ENCODE results near the gene QDPR. TPM values are rescaled to one million over a fixed set of nuclear protein-coding genes. Genes with fewer than 3 reads are reported as not detected.

Gene QDPR
- total and polyA plus RNA-seq, 2 donors (not counting 1 experiment from before 2014, with no cell fraction given) = 2.7 to 8.1 TPM

- H3K27me3 ChIP-seq (replicated peaks in 1 of 4; ENCODE audit: control extremely low read depth in 1 of 4, control insufficient read depth in 3 of 4, insufficient read depth in 4 of 4, low read length in 3 of 4) = no peaks in the 10 kb centered on the region
- H3K9me3 ChIP-seq (ENCODE audit: control extremely low read depth in 1 of 3, control insufficient read depth in 2 of 3, insufficient read depth in 1 of 3, low read length in 2 of 3) = peaks cover 0 to 6% (median 0%) of the 10 kb centered on the region in 3 donors
- H3K36me3 ChIP-seq (replicated peaks in 1 of 2; ENCODE audit: control extremely low read depth in 1 of 2, control insufficient read depth in 1 of 2, extremely low read depth in 1 of 2, insufficient read depth in 2 of 2, low read length in 1 of 2) = no peaks in the 10 kb centered on the region
- 100% methylated on average over 1 of the region's 1 CpG for WGBS (ENCODE audit: insufficient coverage)
- Mint-ChIP-seq H3K9me3 (ENCODE audit: insufficient read depth) (peaks cover under 1% of the 10 kb centered on the region), H3K27me3 (peaks cover 7% of the 10 kb centered on the region), H3K4me1 (no peaks in the 10 kb centered on the region), H3K27ac (no peak overlapping the region), H3K4me3 (no peak overlapping the region)
- H3K4me2 ChIP-seq (replicated peaks; ENCODE audit: low read depth, low read length, poor library complexity, severe bottlenecking) = no peak overlapping the region
- no peak overlapping the region for H3K27ac ChIP-seq (ENCODE audit: low read length in 2 of 2)
- H2AFZ ChIP-seq (ENCODE audit: insufficient read depth, low read depth, low read length, poor library complexity, severe bottlenecking) = no peak overlapping the region
- ChIA-PET CTCF (no interaction called here), POLR2A (no interaction called here)
- H3K4me1 ChIP-seq (ENCODE audit: control insufficient read depth in 2 of 2, insufficient read depth in 2 of 2, low read length in 2 of 2) = no peaks in the 10 kb centered on the region
- DNase-seq (no peak), ATAC-seq (ENCODE audit: low read depth) (no peak)
- TF ChIP-seq, protein P1, sequence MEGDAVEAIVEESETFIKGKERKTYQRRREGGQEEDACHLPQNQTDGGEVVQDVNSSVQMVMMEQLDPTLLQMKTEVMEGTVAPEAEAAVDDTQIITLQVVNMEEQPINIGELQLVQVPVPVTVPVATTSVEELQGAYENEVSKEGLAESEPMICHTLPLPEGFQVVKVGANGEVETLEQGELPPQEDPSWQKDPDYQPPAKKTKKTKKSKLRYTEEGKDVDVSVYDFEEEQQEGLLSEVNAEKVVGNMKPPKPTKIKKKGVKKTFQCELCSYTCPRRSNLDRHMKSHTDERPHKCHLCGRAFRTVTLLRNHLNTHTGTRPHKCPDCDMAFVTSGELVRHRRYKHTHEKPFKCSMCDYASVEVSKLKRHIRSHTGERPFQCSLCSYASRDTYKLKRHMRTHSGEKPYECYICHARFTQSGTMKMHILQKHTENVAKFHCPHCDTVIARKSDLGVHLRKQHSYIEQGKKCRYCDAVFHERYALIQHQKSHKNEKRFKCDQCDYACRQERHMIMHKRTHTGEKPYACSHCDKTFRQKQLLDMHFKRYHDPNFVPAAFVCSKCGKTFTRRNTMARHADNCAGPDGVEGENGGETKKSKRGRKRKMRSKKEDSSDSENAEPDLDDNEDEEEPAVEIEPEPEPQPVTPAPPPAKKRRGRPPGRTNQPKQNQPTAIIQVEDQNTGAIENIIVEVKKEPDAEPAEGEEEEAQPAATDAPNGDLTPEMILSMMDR (IDR thresholded peaks at IDR 0.05) = no peak
- no peak for TF ChIP-seq EZH2 (IDR thresholded peaks at IDR 0.05; ENCODE audit: borderline replicate concordance, insufficient read depth, low read depth, low read length, poor library complexity, severe bottlenecking)
- no peaks in the 10 kb centered on the region for H3K79me2 ChIP-seq (ENCODE audit: control insufficient read depth, insufficient read depth, low read length)
- H3K4me3 ChIP-seq (ENCODE audit: control extremely low read depth in 1 of 5, extremely low read depth in 1 of 5, insufficient read depth in 1 of 5, low read depth in 2 of 5, low read length in 4 of 5) = no peak overlapping the region
- no peak overlapping the region for H3K9ac ChIP-seq (ENCODE audit: low read length)
- no peaks in the 10 kb centered on the region for H4K20me1 ChIP-seq (ENCODE audit: control insufficient read depth, insufficient read depth, low read length, poor library complexity, severe bottlenecking)
- intact Hi-C loops (cut with micrococcal nuclease) = no loop called here
These were observed 61.6 kb downstream of the QDPR start for GRCh38 chr4:17450269-17450804.

- H3K4me1 Mint-ChIP-seq = no peaks in the 10 kb centered on the region
- no peak overlapping the region for H2AFZ ChIP-seq (ENCODE audit: insufficient read depth, low read depth, low read length, poor library complexity, severe bottlenecking)
- intact Hi-C loops (cut with micrococcal nuclease) = no loop called here
- DNase-seq (no peak), ATAC-seq (ENCODE audit: low read depth) (no peak)
- 22% methylated on average over 1 of the region's 3 CpGs for WGBS (ENCODE audit: insufficient coverage)
- POLR2A ChIA-PET = no interaction called here
- no peaks in the 10 kb centered on the region for H3K27me3 ChIP-seq (replicated peaks in 1 of 4; ENCODE audit: control extremely low read depth in 1 of 4, control insufficient read depth in 3 of 4, insufficient read depth in 4 of 4, low read length in 3 of 4)
- H3K27ac ChIP-seq (ENCODE audit: low read length in 2 of 2) = no peak overlapping the region
- no peak overlapping the region for H3K27ac Mint-ChIP-seq
- no peak overlapping the region for H3K9ac ChIP-seq (ENCODE audit: low read length)
- no peaks in the 10 kb centered on the region for H3K36me3 ChIP-seq (replicated peaks in 1 of 2; ENCODE audit: control extremely low read depth in 1 of 2, control insufficient read depth in 1 of 2, extremely low read depth in 1 of 2, insufficient read depth in 2 of 2, low read length in 1 of 2)
- H3K9me3 Mint-ChIP-seq (ENCODE audit: insufficient read depth) = no peaks in the 10 kb centered on the region
- no peak for TF ChIP-seq EZH2 (IDR thresholded peaks at IDR 0.05; ENCODE audit: borderline replicate concordance, insufficient read depth, low read depth, low read length, poor library complexity, severe bottlenecking)
- H3K4me3 ChIP-seq (ENCODE audit: control extremely low read depth in 1 of 5, extremely low read depth in 1 of 5, insufficient read depth in 1 of 5, low read depth in 2 of 5, low read length in 4 of 5) = no peak overlapping the region
- H3K4me1 ChIP-seq (ENCODE audit: control insufficient read depth in 2 of 2, insufficient read depth in 2 of 2, low read length in 2 of 2) = no peaks in the 10 kb centered on the region
- H4K20me1 ChIP-seq (ENCODE audit: control insufficient read depth, insufficient read depth, low read length, poor library complexity, severe bottlenecking) = no peaks in the 10 kb centered on the region
- CTCF ChIA-PET = interaction anchor here (1.4 kb wide), 1 partner anchor 13 kb away, joined by 3 read pairs; no protein-coding TSS in a partner anchor
- H3K9me3 ChIP-seq (ENCODE audit: control extremely low read depth in 1 of 3, control insufficient read depth in 2 of 3, insufficient read depth in 1 of 3, low read length in 2 of 3) = peaks cover 0 to 9% (median 0%) of the 10 kb centered on the region in 3 donors
- no peak overlapping the region for H3K4me2 ChIP-seq (replicated peaks; ENCODE audit: low read depth, low read length, poor library complexity, severe bottlenecking)
- H3K4me3 Mint-ChIP-seq = no peak overlapping the region
- peaks cover 4% of the 10 kb centered on the region for H3K27me3 Mint-ChIP-seq
- no peaks in the 10 kb centered on the region for H3K79me2 ChIP-seq (ENCODE audit: control insufficient read depth, insufficient read depth, low read length)
These were observed 63.2 kb downstream of the QDPR start for GRCh38 chr4:17448689-17449088.

Data from B cell (primary cell).